AG09309 (cell line): ENCODE results near the gene CENPP.
A peak's percentile ranks its signal among the peaks of the same experiment; 100 is the strongest.

Source experiments
- DNase-seq: peaks from one replicate; pipeline ENCODE4 v3.0.0-alpha.2; 2010; ENCODE audit warnings: low read depth
- H3K4me3 ChIP-seq: 2 replicates; pipeline ENCODE4 v1.5.1; 2011; ENCODE audit warnings: mild to moderate bottlenecking, low read depth, low read length, moderate library complexity; ENCODE audit not compliant: control insufficient read depth
- TF ChIP-seq, protein P1 (sequence below): IDR thresholded peaks from 2 replicates; pipeline ENCODE4 v1.5.1; 2011; ENCODE audit warnings: mild to moderate bottlenecking, low read depth, low read length, inconsistent platforms; ENCODE audit not compliant: insufficient read depth, control insufficient read depth; ENCODE audit errors: missing control alignments

CENPP gene

DNA sequence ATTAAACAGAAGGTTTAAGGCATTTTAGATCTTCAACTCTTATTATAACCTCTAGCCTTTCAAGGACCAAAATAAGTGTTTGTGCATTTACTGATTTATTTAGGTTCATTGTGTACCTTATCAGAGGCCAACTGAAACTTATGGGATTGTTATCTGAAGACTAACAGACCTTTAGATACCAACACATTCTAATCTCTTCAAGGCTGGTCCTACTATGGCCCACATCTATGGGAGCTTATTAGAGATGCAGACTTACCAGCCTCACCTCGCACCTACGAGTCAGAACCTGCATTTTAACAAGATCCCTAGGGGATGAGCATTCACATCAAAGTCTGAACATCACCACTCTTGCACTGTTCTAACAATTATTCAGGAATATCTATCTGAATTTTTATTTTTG is 34.2 kb upstream of the CENPP start:
- DNase-seq = no peak
- TF ChIP-seq, protein P1, sequence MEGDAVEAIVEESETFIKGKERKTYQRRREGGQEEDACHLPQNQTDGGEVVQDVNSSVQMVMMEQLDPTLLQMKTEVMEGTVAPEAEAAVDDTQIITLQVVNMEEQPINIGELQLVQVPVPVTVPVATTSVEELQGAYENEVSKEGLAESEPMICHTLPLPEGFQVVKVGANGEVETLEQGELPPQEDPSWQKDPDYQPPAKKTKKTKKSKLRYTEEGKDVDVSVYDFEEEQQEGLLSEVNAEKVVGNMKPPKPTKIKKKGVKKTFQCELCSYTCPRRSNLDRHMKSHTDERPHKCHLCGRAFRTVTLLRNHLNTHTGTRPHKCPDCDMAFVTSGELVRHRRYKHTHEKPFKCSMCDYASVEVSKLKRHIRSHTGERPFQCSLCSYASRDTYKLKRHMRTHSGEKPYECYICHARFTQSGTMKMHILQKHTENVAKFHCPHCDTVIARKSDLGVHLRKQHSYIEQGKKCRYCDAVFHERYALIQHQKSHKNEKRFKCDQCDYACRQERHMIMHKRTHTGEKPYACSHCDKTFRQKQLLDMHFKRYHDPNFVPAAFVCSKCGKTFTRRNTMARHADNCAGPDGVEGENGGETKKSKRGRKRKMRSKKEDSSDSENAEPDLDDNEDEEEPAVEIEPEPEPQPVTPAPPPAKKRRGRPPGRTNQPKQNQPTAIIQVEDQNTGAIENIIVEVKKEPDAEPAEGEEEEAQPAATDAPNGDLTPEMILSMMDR = no peak
- H3K4me3 ChIP-seq = peak overlapping the region; percentile 76

GRCh38 chr9:92292338-92293074 is 33.2 kb upstream of the CENPP start:
- no peak for DNase-seq
- H3K4me3 ChIP-seq = peak overlapping the region; percentile 76
- TF ChIP-seq, protein P1 = no peak

GRCh38 chr9:92293075-92293354 is 32.7 kb upstream of the CENPP start:
- DNase-seq = no peak
- TF ChIP-seq, protein P1 = no peak
- H3K4me3 ChIP-seq = peak overlapping the region; percentile 76

- TF ChIP-seq, protein P1 = peak; percentile 31
- DNase-seq = peak; percentile 94
- peak within 1 kb of the TSS; percentile 76 for H3K4me3 ChIP-seq
These were observed 32.1 kb upstream of the CENPP start, which contains the start of gene IARS1 for GRCh38 chr9:92293452-92294296. IARS1 (minus strand) TSS chr9:92293697; CDS start chr9:92289419, 4,278 bp downstream.

DNA sequence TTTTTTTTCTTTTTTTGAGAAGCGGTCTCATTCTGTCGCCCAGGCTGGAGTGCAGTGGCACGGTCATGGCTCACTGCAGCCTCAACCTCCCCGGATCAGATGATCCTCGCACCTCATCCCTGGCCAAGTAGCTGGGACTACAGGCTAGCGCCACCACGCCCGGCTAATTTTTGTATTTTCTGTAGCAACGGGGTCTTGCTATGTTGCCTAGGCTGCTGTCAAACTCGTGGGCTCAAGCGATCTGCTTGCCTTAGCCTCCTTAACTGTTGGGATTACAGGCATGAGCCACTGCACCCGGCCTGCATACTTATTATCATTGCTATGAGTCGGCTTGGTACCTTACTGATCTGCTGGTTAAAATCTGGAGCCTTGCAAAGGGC is 31.5 kb upstream of the CENPP start:
- H3K4me3 ChIP-seq = peak overlapping the region; percentile 76
- DNase-seq = no peak
- TF ChIP-seq, protein P1 = no peak

GRCh38 chr9:92295240-92295790 is 30.4 kb upstream of the CENPP start:
- DNase-seq = no peak
- H3K4me3 ChIP-seq = no peak overlapping the region

More at GRCh38 chr9:92295240-92295790, 30.4 kb upstream of the CENPP start:
- TF ChIP-seq, protein P1 = no peak
